K562 (cell line): Measurements from ENCODE around the gene CEP128.

Experiments used
- JUN ChIP-seq, 2 experiments: sonication (generic) in 1 of 2; formaldehyde crosslinking in 1 of 2; IDR thresholded peaks; 2 replicates each; pipeline versions ENCODE4 v1.6.1 to v1.8.0; 2012 to 2022; ENCODE audit warnings: borderline replicate concordance in 2 of 2, mild to moderate bottlenecking in 2 of 2, improper control_type of control experiment in 1 of 2, low read depth in 1 of 2, low read length in 1 of 2, missing genetic modification reagents in 1 of 2
- KDM1A ChIP-seq, 2 experiments: fragments of 450-650 bp; IDR thresholded peaks; 2 replicates each; pipeline ENCODE4 v1.6.1; 2016; ENCODE audit warnings: mild to moderate bottlenecking in 2 of 2
- RAD21 ChIP-seq, 2 experiments: fragments of 250-450 bp in 1 of 2; fragments of 450-650 bp in 1 of 2; sonication (Bioruptor Pico) in 1 of 2; formaldehyde crosslinking in 1 of 2; IDR thresholded peaks in 1 of 2; conservative IDR thresholded peaks in 1 of 2; 2 replicates each; pipeline versions ENCODE4 v1.4.0 to v1.8.0; 2020 to 2022; ENCODE audit warnings: mild to moderate bottlenecking in 2 of 2, moderate library complexity in 1 of 2
- ZNF584 ChIP-seq: fragments of 200-800 bp; sonication (Bioruptor generic); IDR thresholded peaks from 2 replicates; pipeline ENCODE4 v1.6.1; 2016; ENCODE audit warnings: low read depth, mild to moderate bottlenecking, missing genetic modification characterization, missing compliant biosample characterization
- ZNF696 ChIP-seq: fragments of 250-450 bp; sonication (Bioruptor Pico); conservative IDR thresholded peaks from 2 replicates; pipeline ENCODE4 v1.4.0; 2020; ENCODE audit warnings: mild to moderate bottlenecking, moderate library complexity
- TF ChIP-seq, protein P1 (sequence below), 3 experiments: IDR thresholded peaks in 2 of 3; conservative IDR thresholded peaks in 1 of 3; 2 replicates each; pipeline ENCODE4 v1.5.1; 2011 to 2012; ENCODE audit warnings: low read length in 3 of 3, mild to moderate bottlenecking in 3 of 3, control low read depth in 2 of 3, improper control_type of control experiment in 1 of 3, inconsistent platforms in 1 of 3, low read depth in 1 of 3, mixed read lengths in 1 of 3, moderate library complexity in 1 of 3; ENCODE audit not compliant: insufficient read depth in 2 of 3
- TF ChIP-seq, protein P2 (sequence below): fragments of 250-450 bp; sonication (Bioruptor Pico); IDR thresholded peaks from 2 replicates; pipeline ENCODE4 v1.4.0; 2020; ENCODE audit warnings: mild to moderate bottlenecking, moderate library complexity, borderline replicate concordance
- TF ChIP-seq, protein P3 (sequence below): sonication (generic); formaldehyde crosslinking; IDR thresholded peaks from 2 replicates; pipeline ENCODE4 v1.9.0; 2022; ENCODE audit warnings: mild to moderate bottlenecking, missing genetic modification reagents
- TF ChIP-seq, protein P4 (sequence below): fragments of 450-650 bp; formaldehyde crosslinking; IDR thresholded peaks from 2 replicates; pipeline ENCODE4 v1.4.0; 2020; ENCODE audit warnings: mild to moderate bottlenecking, moderate library complexity

DNA sequence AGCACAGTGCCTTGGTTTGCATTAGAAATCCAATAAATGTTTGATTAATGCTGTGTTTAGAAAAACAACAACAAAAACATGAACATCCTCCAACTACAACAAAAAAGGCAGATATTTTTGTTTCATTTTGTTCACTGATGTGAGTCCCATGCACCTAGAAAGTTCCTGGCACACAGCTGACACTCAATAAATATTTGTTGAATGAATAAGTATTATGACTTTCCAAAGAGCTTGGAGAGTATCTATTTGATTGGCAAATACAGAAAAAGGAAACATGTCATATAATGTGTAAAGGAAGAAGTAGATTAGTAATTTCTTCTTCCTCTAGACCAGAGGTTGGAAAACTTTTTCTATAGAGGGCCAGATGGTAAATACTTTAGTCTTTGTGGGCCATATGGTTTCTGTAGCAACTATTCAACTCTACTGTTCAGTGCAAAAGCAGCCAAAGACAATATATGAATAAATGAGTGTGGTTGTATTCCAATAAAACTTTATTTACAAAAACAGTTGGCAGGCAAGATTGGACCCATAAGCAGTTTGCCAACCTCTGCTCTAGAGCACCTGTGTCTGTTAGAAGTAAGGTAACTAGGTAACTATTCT, 417.9 kb downstream of the CEP128 start:
- TF ChIP-seq, protein P1, sequence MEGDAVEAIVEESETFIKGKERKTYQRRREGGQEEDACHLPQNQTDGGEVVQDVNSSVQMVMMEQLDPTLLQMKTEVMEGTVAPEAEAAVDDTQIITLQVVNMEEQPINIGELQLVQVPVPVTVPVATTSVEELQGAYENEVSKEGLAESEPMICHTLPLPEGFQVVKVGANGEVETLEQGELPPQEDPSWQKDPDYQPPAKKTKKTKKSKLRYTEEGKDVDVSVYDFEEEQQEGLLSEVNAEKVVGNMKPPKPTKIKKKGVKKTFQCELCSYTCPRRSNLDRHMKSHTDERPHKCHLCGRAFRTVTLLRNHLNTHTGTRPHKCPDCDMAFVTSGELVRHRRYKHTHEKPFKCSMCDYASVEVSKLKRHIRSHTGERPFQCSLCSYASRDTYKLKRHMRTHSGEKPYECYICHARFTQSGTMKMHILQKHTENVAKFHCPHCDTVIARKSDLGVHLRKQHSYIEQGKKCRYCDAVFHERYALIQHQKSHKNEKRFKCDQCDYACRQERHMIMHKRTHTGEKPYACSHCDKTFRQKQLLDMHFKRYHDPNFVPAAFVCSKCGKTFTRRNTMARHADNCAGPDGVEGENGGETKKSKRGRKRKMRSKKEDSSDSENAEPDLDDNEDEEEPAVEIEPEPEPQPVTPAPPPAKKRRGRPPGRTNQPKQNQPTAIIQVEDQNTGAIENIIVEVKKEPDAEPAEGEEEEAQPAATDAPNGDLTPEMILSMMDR (IDR thresholded peaks at IDR 0.05 in 2 of 3, conservative IDR thresholded peaks at IDR 0.05 in 1 of 3; ENCODE audit: insufficient read depth in 2 of 3, low read depth in 1 of 3, low read length in 3 of 3), result no peak
- no peak for TF ChIP-seq RAD21 (CRISPR knock-in tag; conservative IDR thresholded peaks at IDR 0.05 in 1 of 2, IDR thresholded peaks at IDR 0.05 in 1 of 2)
- TF ChIP-seq, protein P2, sequence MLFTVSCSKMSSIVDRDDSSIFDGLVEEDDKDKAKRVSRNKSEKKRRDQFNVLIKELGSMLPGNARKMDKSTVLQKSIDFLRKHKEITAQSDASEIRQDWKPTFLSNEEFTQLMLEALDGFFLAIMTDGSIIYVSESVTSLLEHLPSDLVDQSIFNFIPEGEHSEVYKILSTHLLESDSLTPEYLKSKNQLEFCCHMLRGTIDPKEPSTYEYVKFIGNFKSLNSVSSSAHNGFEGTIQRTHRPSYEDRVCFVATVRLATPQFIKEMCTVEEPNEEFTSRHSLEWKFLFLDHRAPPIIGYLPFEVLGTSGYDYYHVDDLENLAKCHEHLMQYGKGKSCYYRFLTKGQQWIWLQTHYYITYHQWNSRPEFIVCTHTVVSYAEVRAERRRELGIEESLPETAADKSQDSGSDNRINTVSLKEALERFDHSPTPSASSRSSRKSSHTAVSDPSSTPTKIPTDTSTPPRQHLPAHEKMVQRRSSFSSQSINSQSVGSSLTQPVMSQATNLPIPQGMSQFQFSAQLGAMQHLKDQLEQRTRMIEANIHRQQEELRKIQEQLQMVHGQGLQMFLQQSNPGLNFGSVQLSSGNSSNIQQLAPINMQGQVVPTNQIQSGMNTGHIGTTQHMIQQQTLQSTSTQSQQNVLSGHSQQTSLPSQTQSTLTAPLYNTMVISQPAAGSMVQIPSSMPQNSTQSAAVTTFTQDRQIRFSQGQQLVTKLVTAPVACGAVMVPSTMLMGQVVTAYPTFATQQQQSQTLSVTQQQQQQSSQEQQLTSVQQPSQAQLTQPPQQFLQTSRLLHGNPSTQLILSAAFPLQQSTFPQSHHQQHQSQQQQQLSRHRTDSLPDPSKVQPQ (CRISPR knock-in tag), result no peak
- TF ChIP-seq, protein P3, sequence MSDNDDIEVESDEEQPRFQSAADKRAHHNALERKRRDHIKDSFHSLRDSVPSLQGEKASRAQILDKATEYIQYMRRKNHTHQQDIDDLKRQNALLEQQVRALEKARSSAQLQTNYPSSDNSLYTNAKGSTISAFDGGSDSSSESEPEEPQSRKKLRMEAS (CRISPR knock-in tag), result no peak
- no peak for TF ChIP-seq ZNF696
- TF ChIP-seq JUN (IDR thresholded peaks at IDR 0.05; ENCODE audit: borderline replicate concordance, low read depth, low read length), result no peak
- no peak for TF ChIP-seq JUN (CRISPR knock-in tag; IDR thresholded peaks at IDR 0.05; ENCODE audit: borderline replicate concordance)
- TF ChIP-seq, protein P4, sequence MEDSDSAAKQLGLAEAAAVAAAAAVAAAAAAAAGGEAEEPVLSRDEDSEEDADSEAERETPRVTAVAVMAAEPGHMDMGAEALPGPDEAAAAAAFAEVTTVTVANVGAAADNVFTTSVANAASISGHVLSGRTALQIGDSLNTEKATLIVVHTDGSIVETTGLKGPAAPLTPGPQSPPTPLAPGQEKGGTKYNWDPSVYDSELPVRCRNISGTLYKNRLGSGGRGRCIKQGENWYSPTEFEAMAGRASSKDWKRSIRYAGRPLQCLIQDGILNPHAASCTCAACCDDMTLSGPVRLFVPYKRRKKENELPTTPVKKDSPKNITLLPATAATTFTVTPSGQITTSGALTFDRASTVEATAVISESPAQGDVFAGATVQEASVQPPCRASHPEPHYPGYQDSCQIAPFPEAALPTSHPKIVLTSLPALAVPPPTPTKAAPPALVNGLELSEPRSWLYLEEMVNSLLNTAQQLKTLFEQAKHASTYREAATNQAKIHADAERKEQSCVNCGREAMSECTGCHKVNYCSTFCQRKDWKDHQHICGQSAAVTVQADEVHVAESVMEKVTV (CRISPR knock-in tag), result no peak
- TF ChIP-seq KDM1A (IDR thresholded peaks at IDR 0.05), result no peak
- no peak for TF ChIP-seq ZNF584 (CRISPR knock-in tag)
